Activated B cell treated with CpG ODN at 0.5 μM for 24 hours (primary cell): Measurements from ENCODE around the gene NABP2. TPM values are rescaled to one million over a fixed set of nuclear protein-coding genes. Genes with fewer than 3 reads are reported as not detected.

ENCODE experiments used
- ATAC-seq: fragments of 200-7000 bp; cut with Tn5 transposase; one replicate; pipeline ENCODE4 v1.10.0; 2021; ENCODE audit warnings: low read depth, mild to moderate bottlenecking, moderate library complexity
- CTCF ChIA-PET: fragments of 350-600 bp; sonication (Branson Sonifier 250); formaldehyde crosslinking; loops from one replicate; lab custom pipeline; 2021; ENCODE audit warnings: antibody characterized with exemption; lab: Charles Lee
- POLR2A ChIA-PET: fragments of 350-600 bp; sonication (Branson Sonifier 250); formaldehyde crosslinking; loops from one replicate; lab custom pipeline; 2021; ENCODE audit warnings: antibody characterized with exemption; lab: Charles Lee
- DNase-seq: peaks from one replicate; pipeline ENCODE4 v3.0.0; 2022
- H3K27ac Mint-ChIP-seq: one replicate; pipeline ENCODE4 v1.8.0; 2020; ENCODE audit warnings: mixed read lengths
- H3K27me3 Mint-ChIP-seq: one replicate; pipeline ENCODE4 v1.8.0; 2021; ENCODE audit warnings: mixed read lengths
- H3K36me3 Mint-ChIP-seq: one replicate; pipeline ENCODE4 v1.8.0; 2021; ENCODE audit warnings: low read depth, mixed read lengths
- H3K4me1 Mint-ChIP-seq: one replicate; pipeline ENCODE4 v1.8.0; 2021; ENCODE audit warnings: mixed read lengths
- H3K4me3 Mint-ChIP-seq: one replicate; pipeline ENCODE4 v1.8.0; 2020; ENCODE audit warnings: mild to moderate bottlenecking, mixed read lengths
- H3K9me3 Mint-ChIP-seq: one replicate; pipeline ENCODE4 v1.8.0; 2020; ENCODE audit warnings: mixed read lengths
- intact Hi-C: fragments of 100-400 bp; cut with micrococcal nuclease; formaldehyde crosslinking; loops from one replicate; pipeline ENCODE4 v1.15.1; 2024
- total RNA-seq: library from RNA; stranded (reverse); gene quantifications from 2 replicates; pipeline ENCODE4 v1.2.3, GENCODE V29; 2022
- TF ChIP-seq, protein P1 (sequence below): fragments of 200-600 bp; IDR thresholded peaks from one replicate; pipeline ENCODE4 v1.8.0; 2022; ENCODE audit warnings: antibody characterized with exemption, mild to moderate bottlenecking

The NABP2 gene
- total RNA-seq, 1 donor from 2014 or later: 27.7 TPM

DNA sequence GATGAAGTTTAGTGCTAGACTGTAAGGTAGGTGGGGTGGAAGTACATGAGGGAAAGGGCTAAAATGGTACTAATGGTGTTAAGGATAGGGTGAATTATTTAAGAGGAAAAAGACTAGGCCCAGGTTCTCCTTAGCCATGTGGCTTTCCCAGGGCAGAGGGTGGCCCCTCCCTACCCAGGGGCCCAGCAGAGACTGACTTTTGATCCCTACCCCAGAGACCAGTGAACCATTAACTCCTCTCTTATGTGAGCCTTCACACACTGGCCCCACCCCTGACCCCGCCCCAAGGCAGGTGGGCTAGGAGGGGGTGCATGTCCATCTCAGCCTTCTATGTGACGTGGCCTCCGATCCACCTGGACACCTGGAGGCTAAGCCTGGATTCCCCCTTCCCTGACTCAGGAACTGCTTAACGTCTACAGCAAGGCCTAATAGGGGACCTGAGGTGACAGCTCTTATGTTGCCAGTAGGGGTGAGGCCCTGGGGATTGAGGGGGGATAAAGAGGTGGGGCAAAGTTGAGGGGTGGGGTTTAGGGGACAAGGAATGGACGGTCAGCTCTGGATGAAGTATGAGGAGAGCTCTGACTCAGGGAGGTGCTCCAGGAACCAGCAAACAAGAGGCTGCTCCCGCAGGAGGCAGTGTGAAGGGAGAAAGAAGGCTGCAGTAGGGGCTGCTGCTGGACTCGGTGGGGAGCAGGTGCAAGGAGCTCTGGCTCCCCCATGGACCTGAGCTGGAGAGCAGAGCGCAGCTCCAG lies 6.5 kb downstream of the NABP2 start:
- peaks cover 10% of the 10 kb centered on the region for H3K36me3 Mint-ChIP-seq
- ChIA-PET POLR2A (interaction anchor here (0.5 to 0.7 kb wide), 3 partner anchors 95 to 1732 kb away, joined by 4 to 6 read pairs (median 4); no protein-coding TSS in a partner anchor), CTCF (interaction anchor here (1.6 kb wide), 1 partner anchor 24 kb away, joined by 6 read pairs; no protein-coding TSS in a partner anchor)
- H3K4me3 Mint-ChIP-seq: no peak overlapping the region
- DNase-seq: no peak
- no peaks in the 10 kb centered on the region for H3K27me3 Mint-ChIP-seq
- ATAC-seq: no peak
- TF ChIP-seq, protein P1, sequence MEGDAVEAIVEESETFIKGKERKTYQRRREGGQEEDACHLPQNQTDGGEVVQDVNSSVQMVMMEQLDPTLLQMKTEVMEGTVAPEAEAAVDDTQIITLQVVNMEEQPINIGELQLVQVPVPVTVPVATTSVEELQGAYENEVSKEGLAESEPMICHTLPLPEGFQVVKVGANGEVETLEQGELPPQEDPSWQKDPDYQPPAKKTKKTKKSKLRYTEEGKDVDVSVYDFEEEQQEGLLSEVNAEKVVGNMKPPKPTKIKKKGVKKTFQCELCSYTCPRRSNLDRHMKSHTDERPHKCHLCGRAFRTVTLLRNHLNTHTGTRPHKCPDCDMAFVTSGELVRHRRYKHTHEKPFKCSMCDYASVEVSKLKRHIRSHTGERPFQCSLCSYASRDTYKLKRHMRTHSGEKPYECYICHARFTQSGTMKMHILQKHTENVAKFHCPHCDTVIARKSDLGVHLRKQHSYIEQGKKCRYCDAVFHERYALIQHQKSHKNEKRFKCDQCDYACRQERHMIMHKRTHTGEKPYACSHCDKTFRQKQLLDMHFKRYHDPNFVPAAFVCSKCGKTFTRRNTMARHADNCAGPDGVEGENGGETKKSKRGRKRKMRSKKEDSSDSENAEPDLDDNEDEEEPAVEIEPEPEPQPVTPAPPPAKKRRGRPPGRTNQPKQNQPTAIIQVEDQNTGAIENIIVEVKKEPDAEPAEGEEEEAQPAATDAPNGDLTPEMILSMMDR: no peak
- H3K9me3 Mint-ChIP-seq: no peaks in the 10 kb centered on the region
- no peak overlapping the region for H3K27ac Mint-ChIP-seq
- peaks cover 2% of the 10 kb centered on the region for H3K4me1 Mint-ChIP-seq
- intact Hi-C loops: no loop called here

DNA sequence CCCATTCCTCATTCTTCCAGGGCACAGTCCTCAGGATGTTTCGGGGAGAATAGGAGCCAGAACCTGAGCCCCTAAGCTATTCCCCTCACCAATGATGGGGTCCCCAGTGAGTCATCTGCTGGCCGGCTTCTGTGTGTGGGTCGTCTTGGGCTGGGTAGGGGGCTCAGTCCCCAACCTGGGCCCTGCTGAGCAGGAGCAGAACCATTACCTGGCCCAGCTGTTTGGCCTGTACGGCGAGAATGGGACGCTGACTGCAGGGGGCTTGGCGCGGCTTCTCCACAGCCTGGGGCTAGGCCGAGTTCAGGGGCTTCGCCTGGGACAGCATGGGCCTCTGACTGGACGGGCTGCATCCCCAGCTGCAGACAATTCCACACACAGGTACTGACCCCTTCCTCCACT lies 7.0 kb downstream of the NABP2 start:
- Mint-ChIP-seq H3K36me3 (peaks cover 8% of the 10 kb centered on the region), H3K4me1 (peaks cover 1% of the 10 kb centered on the region), H3K27ac (no peak overlapping the region), H3K4me3 (no peak overlapping the region), H3K9me3 (no peaks in the 10 kb centered on the region), H3K27me3 (no peaks in the 10 kb centered on the region)
- ChIA-PET POLR2A (interaction anchor here (0.5 kb wide), 1 partner anchor 96 kb away, joined by 4 read pairs; no protein-coding TSS in a partner anchor), CTCF (interaction anchor here (1.6 kb wide), 1 partner anchor 24 kb away, joined by 6 read pairs; no protein-coding TSS in a partner anchor)
- ATAC-seq: no peak
- DNase-seq: no peak
- TF ChIP-seq, protein P1: no peak
- intact Hi-C loops: no loop called here

DNA sequence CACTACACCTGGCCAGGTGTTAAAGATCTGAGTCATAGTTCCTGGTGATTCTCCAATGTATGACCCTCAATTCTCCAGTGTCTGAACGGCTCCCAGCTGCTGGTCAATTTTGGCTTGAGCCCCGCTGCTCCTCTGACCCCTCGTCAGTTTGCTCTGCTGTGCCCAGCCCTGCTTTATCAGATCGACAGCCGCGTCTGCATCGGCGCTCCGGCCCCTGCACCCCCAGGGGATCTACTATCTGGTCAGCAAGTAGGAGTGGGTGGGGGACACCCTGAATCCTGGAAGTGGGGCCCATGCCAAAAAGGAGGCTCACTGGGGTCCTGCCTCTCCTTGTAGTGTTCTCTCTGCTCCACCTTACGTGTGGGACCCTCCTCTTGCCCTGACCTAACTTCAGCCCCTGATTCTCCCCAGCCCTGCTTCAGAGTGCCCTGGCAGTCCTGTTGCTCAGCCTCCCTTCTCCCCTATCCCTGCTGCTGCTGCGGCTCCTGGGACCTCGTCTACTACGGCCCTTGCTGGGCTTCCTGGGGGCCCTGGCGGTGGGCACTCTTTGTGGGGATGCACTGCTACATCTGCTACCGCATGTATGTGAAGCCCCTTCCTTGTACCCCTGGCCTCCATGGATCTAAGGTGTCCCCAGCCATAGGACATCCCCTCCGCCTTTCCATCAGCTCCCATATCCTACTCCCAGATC lies 10.7 kb downstream of the NABP2 start:
- no peak overlapping the region for H3K4me3 Mint-ChIP-seq
- ATAC-seq (no peak), DNase-seq (no peak)
- H3K4me1 Mint-ChIP-seq: peaks cover 1% of the 10 kb centered on the region
- intact Hi-C loops: no loop called here
- no peaks in the 10 kb centered on the region for H3K27me3 Mint-ChIP-seq
- no peak overlapping the region for H3K27ac Mint-ChIP-seq
- peaks cover 16% of the 10 kb centered on the region for H3K36me3 Mint-ChIP-seq
- ChIA-PET POLR2A (interaction anchor here (0.6 kb wide), 1 partner anchor 356 kb away, joined by 3 read pairs; no protein-coding TSS in a partner anchor), CTCF (no interaction called here)
- TF ChIP-seq, protein P1: no peak
- H3K9me3 Mint-ChIP-seq: no peaks in the 10 kb centered on the region

DNA sequence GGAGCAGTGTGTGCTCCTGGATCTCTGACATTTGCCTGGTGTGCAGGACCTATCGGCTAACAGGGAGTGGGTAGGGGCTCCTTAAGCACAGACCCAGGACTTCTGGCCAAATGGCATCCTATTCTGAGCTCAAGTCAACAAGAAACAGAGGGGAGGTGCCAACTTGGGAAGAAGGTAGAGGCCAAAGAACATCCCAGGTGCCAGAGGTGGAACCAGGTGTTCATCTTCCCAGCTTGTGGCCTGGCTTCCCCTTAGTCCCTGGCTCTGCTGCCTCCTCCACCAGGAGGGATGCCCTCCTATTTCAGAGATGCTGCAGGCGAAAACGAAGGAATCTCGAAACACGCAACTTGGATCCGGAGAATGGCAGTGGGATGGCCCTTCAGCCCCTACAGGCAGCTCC lies 11.9 kb downstream of the NABP2 start:
- peaks cover 26% of the 10 kb centered on the region for H3K36me3 Mint-ChIP-seq
- H3K4me1 Mint-ChIP-seq: no peaks in the 10 kb centered on the region
- ChIA-PET CTCF (no interaction called here), POLR2A (no interaction called here)
- TF ChIP-seq, protein P1: no peak
- H3K27me3 Mint-ChIP-seq: no peaks in the 10 kb centered on the region
- H3K9me3 Mint-ChIP-seq: no peaks in the 10 kb centered on the region
- H3K27ac Mint-ChIP-seq: no peak overlapping the region
- ATAC-seq (no peak), DNase-seq (no peak)
- H3K4me3 Mint-ChIP-seq: no peak overlapping the region
- intact Hi-C loops: no loop called here

DNA sequence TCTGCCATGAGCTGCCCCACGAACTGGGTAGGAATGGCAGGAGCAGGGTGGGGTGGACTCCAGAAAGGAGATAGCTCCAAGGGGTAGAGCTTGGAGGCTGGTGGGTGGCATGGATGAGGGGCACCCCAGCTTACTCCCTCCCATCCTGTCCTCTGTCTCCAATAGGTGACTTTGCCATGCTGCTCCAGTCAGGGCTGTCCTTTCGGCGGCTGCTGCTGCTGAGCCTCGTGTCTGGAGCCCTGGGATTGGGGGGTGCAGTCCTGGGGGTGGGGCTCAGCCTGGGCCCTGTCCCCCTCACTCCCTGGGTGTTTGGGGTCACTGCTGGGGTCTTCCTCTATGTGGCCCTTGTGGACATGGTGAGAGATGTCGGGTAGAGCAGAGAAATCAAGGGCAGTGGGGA lies 12.8 kb downstream of the NABP2 start:
- intact Hi-C loops: no loop called here
- ChIA-PET CTCF (no interaction called here), POLR2A (interaction anchor here (0.9 kb wide), 1 partner anchor 47 kb away, joined by 11 read pairs; the partner anchor contains the start of gene SMARCC2)
- H3K4me1 Mint-ChIP-seq: peaks cover 2% of the 10 kb centered on the region
- H3K9me3 Mint-ChIP-seq: no peaks in the 10 kb centered on the region
- TF ChIP-seq, protein P1: no peak
- H3K27ac Mint-ChIP-seq: no peak overlapping the region
- no peak overlapping the region for H3K4me3 Mint-ChIP-seq
- ATAC-seq (no peak), DNase-seq (no peak)
- H3K27me3 Mint-ChIP-seq: no peaks in the 10 kb centered on the region
- peaks cover 35% of the 10 kb centered on the region for H3K36me3 Mint-ChIP-seq
